GM18873 (cell line): Measurements from ENCODE around the gene DYSF.
"Not testable (repeated sequence)": the region's sequence is repeated elsewhere in the genome, so short reads cannot be mapped to it uniquely, and the experiment has no call there.

ENCODE experiments used
- ATAC-seq: cut with Tn5 transposase; IDR thresholded peaks from one replicate; pipeline ENCODE4 v1.9.1; 2021; ENCODE audit warnings: mild to moderate bottlenecking, moderate library complexity, moderate number of reproducible peaks; ENCODE audit not compliant: unreplicated experiment, low FRiP score

Gene DYSF

GRCh38 chr2:71469403-71470398, 16.3 kb downstream of the DYSF start:
- no peak for ATAC-seq

- ATAC-seq = no peak
Observed at GRCh38 chr2:71471276-71471675, 17.9 kb downstream of the DYSF start.

GRCh38 chr2:71472019-71472418, 18.7 kb downstream of the DYSF start:
- no peak for ATAC-seq

GRCh38 chr2:71473346-71474031, 20.1 kb downstream of the DYSF start:
- ATAC-seq = no peak

- no peak for ATAC-seq
Observed at GRCh38 chr2:71474116-71474743, 20.9 kb downstream of the DYSF start.

GRCh38 chr2:71474744-71475397, 21.5 kb downstream of the DYSF start:
- ATAC-seq = no peak

GRCh38 chr2:71476495-71476894, 23.1 kb downstream of the DYSF start:
- ATAC-seq = no peak

GRCh38 chr2:71477231-71477691, 23.9 kb downstream of the DYSF start:
- no peak for ATAC-seq

- no peak for ATAC-seq
Observed at GRCh38 chr2:71478806-71479205, 25.4 kb downstream of the DYSF start.

GRCh38 chr2:71479261-71479660, 25.9 kb downstream of the DYSF start:
- no peak for ATAC-seq

GRCh38 chr2:71481111-71481510, 27.8 kb downstream of the DYSF start:
- no peak for ATAC-seq

- ATAC-seq = no peak
Observed at GRCh38 chr2:71482055-71482454, 28.7 kb downstream of the DYSF start.

- no peak for ATAC-seq
Observed at GRCh38 chr2:71483246-71483645, 29.9 kb downstream of the DYSF start.

- no peak for ATAC-seq
Observed at GRCh38 chr2:71484354-71484753, 31.0 kb downstream of the DYSF start.

- ATAC-seq = no peak
Observed at GRCh38 chr2:71486881-71487640, 33.7 kb downstream of the DYSF start.

GRCh38 chr2:71491551-71491950, 38.2 kb downstream of the DYSF start:
- ATAC-seq = not testable (repeated sequence)

GRCh38 chr2:71492112-71492511, 38.8 kb downstream of the DYSF start:
- no peak for ATAC-seq

- ATAC-seq = no peak
Observed at GRCh38 chr2:71494091-71494490, 40.7 kb downstream of the DYSF start.

GRCh38 chr2:71494523-71495155, 41.3 kb downstream of the DYSF start:
- ATAC-seq = no peak
